Activated CD4-positive, alpha-beta T cell treated with anti-CD3 and anti-CD28 coated beads, Interleukin-2, amount 50 U/mL, for 4 hours (primary cell): ENCODE data around the gene GPR61.

Source experiments
- DNase-seq, 2 experiments: peaks; one replicate each; pipeline ENCODE4 v3.0.0-alpha.2; 2020

The GPR61 gene

DNA sequence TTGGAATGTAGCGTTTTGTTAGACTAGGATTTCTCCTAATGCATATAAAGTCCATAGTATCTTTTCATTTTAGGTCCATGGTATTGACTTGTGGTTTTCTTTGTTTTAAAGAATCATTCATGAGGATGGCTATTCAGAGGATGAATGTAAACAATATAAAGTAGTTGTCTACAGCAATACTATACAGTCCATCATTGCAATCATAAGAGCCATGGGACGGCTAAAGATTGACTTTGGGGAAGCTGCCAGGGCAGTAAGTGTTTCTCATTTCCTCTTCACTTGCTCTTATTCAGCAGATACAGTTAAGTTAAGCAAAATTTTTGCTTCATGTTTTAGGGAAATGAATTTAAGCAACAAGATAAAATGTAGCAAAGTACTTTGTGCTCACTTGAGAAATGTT, 34.1 kb downstream of the GPR61 start:
- no peak for DNase-seq

DNA sequence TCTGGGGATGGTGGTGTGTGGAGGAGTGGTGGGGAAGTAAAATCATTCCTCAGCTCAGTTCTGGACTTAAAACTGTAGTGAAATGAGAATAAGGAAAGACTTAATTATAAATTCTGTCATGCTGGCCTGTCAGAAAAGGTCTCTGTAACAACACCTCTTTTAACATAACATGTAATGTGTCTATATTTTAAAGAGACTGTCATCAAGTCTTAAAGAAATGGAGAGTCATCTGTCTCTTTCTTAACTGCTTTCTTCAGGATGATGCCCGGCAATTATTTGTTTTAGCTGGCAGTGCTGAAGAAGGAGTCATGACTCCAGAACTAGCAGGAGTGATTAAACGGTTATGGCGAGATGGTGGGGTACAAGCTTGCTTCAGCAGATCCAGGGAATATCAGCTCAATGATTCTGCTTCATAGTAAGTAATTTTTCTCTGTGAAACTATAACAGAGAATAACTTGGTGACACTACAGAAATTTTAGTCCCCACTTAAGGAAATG, 39.3 kb downstream of the GPR61 start:
- DNase-seq, result no peak

DNA sequence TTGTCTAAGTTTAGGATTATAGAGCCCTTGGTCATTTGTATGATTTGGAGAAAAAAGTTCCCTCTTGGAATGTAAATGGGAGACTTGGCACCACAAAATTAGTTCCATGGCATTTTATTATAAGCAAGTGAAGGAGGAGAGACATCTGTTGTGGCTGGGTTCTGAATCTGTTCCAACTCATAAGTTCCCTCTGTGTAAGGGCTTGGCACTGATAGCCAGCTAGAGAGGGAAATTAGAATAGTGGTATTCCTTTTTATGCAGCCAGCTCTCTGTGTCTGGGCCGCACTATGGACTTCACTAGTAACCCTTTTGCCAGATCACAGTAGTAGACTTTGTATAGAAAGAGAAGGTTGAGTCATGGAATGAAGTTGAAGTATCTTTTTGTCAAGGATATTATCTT, 39.8 kb downstream of the GPR61 start:
- DNase-seq, result no peak

DNA sequence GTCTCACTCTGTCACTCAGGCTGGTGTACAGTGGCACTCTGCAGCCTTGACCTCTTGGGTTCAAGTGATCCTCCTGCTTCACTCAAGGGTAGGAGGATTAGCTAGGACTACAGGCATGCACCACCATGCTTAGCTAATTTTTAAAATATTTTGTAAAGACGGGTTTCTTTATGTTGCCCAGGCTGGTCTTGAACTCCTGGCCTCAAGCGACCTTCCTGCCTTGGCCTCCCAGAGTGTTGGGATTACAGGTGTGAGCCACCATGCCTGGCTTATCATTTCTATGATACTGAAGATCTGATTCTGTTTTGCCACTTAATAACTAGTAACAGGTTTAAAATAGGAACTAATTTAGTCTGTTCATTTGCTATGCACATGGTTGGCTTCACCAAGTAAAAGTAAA, 42.3 kb downstream of the GPR61 start:
- DNase-seq, result no peak

DNA sequence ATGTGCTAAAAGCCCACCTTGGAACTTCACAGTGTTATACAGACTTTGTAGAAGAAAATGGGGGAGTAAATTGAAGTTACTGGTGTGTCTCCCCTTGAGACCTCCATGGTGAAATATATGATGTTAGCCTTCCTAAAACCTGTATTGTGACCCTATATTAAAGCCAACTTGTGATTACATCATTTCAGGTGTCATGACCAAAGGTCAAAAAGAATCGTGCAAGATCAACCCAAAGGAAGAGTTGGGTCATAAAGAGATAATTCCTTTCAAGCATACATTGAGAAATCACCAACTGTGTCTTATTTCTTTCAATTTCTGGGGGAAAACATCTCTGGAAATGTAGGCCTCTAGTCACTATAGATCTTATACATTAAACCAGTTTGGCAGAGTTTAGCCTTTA, 45.1 kb downstream of the GPR61 start:
- no peak for DNase-seq

DNA sequence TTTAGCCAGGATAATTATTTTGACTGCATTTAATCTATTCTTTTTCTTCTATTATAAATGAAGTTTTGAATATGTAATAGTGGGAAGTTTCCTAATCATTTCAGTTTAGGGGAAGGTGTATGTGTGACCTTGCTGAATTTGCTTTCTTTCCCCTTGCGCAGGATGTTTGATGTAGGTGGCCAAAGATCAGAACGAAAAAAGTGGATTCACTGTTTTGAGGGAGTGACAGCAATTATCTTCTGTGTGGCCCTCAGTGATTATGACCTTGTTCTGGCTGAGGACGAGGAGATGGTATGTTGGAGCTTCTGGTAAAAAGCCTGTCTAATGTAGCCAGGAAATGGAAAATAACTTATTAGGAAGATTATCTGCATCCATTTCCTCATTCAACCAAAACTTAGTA, 46.4 kb downstream of the GPR61 start:
- DNase-seq, result no peak

DNA sequence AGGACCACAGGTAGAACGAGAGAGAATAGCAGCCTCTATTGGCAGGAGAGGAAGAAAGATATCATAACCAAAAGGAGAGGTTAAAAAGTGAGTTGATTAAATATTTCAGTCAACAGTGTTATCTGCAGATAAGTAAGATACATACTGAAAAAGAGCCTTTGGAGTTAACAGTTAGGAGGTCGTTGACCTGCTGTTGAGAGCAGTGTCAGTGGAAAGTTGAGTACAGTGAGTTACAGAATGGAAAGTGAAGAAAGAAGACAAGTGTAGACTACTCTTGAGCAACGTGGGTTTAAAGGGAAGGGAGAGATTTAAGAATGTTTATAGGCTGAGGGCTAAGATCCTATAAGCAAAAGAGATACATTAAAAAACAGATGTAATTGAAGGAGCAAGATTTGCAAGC, 49.5 kb downstream of the GPR61 start:
- no peak for DNase-seq

DNA sequence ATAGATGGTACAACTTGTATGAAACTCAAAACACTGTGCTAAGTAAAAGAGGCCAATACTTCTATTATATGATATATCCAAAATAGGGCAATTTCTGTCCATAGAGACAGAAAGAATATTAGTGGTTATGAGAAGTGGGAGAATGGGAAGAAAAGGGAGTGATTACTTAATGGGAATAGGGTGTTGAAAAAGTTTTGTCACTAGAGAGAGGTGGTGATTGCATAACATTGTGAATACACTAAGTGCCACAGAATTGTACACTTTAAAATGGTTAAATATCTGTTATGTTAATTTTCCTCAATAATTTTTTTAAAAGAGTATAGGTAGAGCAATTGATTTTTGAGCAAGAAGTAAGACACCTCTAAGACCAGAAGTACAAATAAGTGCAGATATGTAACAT, 50.0 kb downstream of the GPR61 start:
- DNase-seq, result no peak

DNA sequence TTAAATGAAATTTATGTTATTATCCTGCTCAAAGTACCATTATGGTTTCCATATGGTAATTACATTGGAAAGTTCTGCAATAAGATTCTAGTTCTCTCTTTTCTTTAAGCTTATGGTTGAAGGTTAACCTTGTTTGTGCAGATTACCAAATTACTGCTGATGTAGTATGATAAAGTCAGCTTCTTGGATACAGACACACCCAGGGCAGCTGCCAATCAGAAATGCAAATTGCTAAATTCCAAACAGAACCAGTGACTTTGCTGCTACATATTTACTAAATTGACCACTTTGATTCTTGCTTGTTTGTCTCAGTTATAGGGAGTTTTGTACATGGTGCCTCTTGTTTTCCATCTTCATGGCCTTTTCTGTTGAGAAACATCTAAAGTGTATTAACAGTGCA, 53.2 kb downstream of the GPR61 start:
- DNase-seq, result no peak

DNA sequence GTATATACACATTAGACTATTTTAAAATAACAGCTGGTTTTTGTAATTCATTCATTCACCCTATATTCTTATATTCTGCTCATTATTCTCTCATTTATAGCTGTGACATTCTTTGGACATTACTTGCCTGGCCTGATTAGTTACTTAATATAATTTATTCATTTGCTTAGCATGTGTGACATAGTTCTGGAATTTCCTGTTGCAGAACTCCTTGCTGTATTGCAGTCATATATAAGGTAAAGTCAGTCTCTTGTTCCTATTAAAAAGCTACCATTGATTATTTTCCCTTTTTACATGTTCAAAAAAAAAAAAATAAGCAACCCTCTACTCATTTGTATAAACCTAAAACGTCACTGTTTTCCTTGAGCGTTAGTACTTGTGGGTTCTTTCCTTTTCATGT, 55.9 kb downstream of the GPR61 start:
- no peak for DNase-seq
